NCI-H1092 (cell line): Measurements from ENCODE around the gene CACFD1.

Experiments used
- DNase-seq: peaks from one replicate; lab custom pipeline; 2025; lab: John Stamatoyannopoulos, UW

CACFD1 gene

DNA sequence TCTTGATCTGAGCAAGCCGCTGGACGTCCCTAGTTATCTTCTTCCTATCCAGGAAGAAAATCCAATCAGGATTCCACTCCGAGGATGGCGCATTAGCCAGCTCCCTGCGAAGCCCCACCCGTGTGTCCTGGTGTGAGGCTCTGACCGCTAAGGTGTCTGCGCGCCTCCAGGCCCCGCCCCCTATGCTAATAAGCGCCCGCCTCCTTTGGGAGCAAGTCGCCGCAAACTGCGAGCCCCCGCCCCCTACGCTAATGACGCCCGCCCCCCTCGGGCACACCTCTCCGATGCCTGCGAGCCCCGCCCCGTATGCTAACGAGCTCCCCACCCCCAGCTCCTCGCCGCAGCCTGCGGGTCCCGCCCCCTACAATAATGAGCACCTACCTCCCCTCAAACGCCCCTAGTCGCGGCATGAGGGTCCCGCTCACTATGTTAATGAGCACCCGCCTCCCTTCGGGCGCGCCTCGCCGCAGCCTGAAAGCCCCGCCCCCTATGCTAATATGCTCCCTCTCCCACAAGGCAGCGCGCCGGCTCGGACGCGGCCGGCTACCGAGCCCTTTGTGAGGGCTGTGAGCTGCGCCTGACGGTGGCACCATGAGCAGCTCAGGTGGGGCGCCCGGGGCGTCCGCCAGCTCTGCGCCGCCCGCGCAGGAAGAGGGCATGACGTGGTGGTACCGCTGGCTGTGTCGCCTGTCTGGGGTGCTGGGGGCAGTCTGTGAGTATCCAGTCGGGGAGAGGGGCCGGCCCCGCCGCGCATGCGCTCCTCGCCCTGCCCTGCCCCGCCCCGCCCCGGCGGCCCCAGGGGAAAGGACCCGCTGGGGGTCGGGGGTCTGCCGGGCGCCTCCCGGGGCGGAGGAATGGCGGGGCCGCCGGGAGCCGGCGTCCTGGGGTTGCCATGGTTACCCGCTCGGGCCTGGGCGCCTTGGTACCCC lies at the start of gene CACFD1:
Gene CACFD1, plus strand, starts transcription at position 503 of the 929 bp plus-strand sequence. Its CDS starts 89 bp downstream, at position 592.
- DNase-seq, result peak; percentile 99

DNA sequence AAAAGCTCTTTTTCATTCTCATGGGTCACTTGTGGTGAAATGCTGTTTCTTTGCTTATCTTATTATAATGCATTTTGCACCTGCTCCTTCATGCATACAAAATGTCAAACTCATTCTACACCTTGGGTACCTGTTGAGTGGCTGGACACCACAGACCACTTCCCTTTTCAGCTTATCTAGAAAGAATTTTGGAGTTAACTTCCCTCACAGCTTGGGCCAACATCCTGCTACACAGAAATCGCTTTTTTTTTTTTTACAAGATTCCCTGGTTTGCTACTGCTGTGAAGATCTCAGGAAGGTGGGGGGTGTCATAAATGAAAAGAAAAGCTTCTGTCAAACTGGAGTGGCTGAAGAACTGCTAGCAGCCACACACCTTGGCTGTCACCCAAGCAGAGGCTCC lies 44.6 kb upstream of the CACFD1 start:
- DNase-seq, result no peak

DNA sequence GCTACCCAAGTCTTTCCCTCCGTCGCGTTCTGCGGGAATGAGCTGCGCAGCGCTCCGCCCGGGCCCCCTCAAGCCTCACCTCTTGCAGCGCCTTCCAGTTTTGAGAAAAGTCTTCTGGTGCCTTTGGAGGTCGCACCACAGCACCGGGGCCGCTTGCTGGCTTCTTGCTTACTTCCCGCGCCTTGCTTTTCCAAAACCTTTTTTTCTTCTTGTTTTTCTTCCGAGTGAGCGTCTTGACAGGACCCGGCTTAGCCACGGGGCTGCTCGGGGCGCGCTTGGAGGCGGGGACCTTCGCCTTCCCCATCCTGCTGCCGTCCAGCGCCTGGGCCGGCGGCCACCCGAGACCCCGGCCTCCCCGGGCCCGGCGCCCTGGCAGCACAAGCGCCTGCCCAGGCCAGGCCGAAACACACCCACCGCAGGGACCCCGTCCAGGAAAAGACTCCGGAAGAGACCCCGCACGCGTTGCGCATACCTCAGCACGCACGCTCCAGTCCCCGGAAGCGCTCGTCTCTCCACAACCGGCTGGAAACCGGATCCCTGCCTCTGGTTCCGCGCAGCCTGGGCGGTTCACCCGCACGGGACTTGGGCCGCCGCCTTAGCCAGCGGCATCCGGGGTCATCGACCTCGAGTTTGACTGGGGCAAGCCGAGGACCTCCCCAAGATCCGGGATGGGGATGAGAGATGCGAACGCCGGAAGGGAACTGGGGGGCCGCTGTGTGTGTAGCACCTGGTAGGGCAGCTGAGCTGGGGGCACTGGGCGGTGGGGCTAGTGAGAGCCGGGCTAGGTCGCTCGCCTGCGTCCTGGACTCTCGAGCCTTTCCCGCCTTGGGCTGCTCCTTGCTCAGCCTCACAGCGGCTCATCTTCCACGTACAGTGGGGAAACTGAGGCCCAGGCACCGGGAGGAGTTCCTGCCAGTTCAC lies 42.0 kb upstream of the CACFD1 start, which contains the start of gene REXO4:
Gene REXO4, minus strand, starts transcription at position 470 of the 921 bp plus-strand sequence. Its CDS starts 166 bp downstream, at position 304.
- DNase-seq, result peak; percentile 81

DNA sequence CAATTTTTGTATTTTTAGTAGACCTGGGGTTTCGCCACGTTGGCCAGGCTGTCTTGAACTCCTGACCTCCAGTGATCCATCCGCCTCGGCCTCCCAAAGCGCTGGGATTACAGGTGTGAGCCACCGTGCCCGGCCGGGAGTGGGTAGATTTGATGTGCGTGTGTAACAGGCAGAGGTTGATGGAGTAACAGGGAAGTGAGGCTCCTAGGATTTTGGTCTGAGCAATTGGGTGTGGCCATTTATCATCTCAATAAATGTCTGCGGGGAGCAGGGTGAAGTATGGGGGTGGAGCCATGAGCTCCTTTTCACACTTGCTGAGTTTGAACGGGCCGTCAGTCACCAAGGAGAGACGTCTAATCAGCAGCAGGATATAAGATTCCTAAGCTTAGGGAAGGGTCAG lies 40.8 kb upstream of the CACFD1 start:
- DNase-seq, result no peak

DNA sequence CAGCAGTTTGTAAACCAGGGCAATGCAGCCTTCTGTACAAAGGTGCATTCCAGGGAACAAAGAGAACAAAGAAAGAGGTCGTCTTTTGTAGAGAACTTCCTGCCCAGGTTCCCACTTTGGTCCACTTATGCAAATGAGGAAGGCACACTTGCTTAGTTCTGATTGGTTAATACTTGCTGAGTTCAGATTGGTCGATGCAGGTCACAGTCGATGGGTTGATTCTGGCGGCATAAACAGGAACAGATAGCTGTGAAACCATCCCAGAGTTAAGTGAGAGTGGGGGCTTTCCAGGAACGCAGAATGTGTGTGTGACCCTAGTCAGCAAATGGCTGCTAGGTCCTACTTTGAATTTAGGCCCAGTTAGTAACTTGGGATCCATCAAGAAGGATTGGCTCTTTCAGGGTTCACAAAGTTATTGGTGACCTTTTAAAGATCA lies 39.4 kb upstream of the CACFD1 start:
- DNase-seq, result no peak

DNA sequence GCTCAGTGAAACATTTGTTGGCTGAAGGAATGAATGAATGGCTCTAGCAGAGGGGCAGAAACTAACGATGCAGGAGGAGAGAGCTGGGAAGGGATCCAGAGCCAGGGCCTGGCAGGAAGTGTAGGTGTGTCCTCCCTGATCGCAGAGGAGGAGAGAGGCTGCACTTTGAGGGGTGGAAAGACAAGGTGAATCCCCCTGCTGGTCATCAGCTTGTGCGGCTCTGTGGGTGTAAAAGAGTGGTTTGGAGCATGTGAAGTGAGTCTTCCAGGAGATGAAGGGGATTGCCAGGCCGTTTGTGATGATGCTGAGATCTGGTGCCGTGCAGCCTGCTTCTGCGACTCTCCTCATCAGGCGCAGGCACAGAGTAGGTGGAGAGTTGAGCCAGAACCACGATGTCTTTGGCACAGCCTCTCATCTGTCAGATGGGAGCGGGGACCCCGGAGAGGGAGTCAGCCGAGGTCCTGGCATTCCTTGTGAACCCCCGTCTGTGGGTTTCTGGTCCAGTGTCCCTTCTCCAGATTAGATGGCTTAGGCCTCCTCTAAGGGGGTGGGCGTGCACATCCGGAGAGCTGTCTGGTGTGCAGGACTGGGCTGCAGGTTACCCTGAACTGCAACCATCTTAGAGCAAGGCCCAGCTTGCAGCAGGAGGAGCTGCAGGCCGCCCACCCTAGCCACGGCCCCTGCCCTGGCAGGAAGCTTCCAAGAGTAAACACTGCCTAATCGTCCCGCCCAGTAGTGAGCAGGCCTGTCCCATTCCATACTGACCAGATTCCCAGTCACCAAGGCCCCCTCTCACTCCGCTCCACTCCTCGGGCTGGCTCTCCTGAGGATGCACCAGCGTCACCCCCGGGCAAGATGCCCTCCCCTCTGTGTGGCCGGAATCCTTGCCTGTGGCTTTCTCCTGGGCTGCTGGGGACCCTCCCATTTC lies 37.9 kb upstream of the CACFD1 start, which contains the start of gene ADAMTS13:
Gene ADAMTS13, plus strand, starts transcription at position 753 of the 928 bp plus-strand sequence. Its CDS starts 77 bp downstream, at position 830.
- DNase-seq, result no peak

DNA sequence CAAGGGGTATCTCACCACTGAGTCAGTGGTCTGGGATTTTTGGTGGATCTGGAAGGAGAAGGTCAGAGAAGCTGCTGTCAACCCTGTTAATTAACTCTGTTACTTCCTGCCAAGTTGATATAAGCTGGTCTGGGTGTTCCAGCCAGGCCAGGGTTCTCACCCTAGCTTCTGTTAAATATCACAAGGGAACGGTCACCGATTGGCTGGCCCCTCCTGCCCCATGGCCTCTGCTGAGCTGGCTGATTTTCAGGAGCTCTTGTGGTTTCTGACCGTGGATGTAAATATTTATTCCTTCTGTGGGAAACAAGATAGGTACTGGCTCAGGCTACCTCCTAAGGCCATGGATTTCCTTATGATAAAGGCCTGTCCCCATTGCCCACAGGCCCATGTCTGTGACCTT lies 36.6 kb upstream of the CACFD1 start:
- no peak for DNase-seq

DNA sequence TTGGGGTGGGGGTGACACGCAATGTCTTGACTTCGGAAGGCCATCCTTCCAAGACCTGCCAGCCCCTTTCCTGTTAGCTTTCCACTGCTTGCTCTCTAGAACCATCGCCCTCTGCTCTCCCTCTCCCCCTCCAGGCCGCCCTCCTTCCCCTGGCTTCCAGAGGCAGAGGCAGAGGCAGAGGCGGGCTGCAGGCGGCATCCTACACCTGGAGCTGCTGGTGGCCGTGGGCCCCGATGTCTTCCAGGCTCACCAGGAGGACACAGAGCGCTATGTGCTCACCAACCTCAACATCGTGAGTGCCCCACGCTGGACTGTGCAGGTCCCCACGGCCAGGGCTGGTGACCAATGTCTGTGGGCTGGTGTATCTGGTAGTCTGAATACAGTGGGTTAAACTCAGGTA lies 35.6 kb upstream of the CACFD1 start:
- DNase-seq, result no peak

DNA sequence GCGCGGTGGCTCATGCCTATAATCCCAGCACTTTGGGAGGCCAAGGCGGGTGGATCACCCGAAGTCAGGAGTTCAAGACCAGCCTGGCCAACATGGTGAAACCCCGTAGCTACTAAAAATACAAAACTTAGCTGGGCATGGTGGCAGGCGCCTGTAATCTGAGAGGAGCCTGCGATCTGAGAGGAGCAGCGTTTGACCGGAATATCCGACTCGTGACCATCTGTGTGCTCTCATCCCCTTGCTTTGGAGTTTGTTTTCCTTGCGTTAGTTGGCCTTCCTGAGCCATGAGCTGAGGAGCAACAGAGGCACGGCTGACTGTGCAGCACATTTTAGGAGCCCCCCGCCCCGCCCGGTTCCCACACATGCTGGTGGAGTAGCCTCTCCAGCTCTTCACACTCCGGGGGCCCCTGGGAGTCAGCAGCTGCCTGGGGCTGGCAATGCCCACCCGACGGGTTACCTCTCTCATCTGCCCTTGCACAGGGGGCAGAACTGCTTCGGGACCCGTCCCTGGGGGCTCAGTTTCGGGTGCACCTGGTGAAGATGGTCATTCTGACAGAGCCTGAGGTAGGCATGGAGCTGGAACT lies 34.6 kb upstream of the CACFD1 start:
- DNase-seq, result no peak

DNA sequence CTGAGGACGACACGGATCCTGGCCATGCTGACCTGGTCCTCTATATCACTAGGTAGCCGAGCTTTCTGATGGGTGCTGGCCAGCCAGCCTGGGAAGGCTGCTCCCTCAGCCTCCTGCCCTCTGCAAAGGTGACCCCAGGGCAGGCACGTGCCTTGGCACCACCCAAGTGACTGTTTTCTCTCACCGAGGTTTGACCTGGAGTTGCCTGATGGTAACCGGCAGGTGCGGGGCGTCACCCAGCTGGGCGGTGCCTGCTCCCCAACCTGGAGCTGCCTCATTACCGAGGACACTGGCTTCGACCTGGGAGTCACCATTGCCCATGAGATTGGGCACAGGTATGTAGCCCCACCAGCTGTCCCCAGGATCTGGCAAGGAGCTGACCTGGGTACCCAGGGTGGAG lies 33.8 kb upstream of the CACFD1 start:
- DNase-seq, result no peak

DNA sequence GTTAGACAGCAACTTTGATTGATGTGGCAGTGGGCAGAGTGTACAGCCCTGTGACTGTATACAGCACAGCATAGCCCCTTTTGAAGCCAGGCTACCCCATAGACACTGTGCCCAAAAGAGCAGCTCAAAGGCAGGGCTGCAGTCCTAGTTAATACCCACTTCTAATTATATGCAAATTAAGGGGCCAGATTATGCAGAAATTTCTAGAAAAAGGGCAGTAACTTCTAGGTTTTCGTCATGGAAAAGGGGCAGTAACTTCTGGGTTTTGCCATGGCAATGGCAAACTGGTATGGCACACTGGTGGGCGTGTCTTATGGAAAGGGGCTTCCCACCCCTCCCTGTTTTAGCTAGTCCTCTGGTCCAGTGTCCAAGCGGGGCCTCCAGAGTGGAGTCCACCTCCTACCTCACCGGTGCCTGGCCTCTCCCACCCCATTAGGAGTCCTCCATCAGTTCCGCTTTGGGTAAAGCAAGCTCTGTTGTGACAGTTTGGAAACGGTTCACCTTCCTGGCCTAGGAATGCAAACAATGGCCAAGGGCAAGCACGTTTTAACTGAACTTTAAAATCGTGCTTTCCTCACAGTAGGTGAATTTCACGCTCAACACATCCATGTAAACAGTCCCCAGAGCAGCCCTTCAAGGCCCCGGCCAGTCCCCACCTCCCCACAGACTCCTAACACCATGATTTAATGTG lies 32.0 kb upstream of the CACFD1 start:
- no peak for DNase-seq

DNA sequence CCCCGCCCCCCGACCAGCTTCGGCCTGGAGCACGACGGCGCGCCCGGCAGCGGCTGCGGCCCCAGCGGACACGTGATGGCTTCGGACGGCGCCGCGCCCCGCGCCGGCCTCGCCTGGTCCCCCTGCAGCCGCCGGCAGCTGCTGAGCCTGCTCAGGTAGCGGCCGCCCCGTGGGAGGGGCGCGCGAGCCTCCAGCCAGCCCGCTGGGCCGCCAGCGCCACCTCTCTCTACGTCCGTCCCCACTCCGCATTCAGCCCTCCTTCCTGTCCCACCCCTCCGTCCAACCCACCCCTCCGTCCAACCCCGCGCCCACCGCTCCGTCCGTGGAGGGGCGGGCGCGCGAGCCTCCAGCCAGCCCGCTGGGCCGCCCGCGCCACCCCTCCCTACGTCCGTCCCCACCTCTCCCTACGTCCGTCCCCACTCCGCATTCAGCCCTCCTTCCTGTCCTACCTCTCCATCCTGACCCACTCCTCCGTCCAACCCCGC lies 31.1 kb upstream of the CACFD1 start:
- DNase-seq, result no peak

DNA sequence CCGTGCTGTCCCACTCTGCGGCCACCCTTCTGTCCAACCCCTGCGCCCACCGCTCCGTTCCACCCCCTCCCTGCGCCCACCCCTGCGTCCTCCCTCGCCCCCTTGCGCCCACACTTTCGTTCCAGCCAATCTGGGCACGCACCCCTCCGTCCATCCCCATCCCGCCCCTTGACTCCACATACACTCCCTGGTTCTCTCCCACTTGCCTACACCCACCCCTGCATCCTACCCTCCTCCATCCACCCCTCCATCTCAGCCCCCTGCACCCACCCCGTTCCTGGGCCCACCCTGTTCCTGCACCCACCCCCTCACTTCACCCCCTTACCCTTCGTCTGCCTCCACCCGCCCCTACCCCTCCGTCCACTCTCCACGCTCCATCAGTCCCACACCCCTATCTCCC lies 30.6 kb upstream of the CACFD1 start:
- DNase-seq, result no peak

DNA sequence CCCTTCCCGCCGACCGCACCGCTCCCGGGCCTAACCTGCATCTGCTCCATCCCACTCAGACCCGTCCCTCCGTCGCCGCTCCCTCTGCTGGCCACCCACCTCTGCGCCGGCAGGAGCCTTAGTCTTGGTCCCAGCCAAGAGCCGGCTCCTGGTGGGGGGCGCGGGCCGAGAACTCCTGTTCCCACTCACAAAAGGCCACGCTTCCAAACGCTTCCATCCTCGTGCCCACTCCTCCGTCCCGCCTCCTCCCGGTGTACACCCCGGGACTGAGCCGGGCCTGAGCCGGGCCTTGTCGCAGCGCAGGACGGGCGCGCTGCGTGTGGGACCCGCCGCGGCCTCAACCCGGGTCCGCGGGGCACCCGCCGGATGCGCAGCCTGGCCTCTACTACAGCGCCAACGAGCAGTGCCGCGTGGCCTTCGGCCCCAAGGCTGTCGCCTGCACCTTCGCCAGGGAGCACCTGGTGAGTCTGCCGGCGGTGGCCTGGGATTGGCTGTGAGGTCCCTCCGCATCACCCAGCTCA lies 30.1 kb upstream of the CACFD1 start:
- DNase-seq, result no peak

DNA sequence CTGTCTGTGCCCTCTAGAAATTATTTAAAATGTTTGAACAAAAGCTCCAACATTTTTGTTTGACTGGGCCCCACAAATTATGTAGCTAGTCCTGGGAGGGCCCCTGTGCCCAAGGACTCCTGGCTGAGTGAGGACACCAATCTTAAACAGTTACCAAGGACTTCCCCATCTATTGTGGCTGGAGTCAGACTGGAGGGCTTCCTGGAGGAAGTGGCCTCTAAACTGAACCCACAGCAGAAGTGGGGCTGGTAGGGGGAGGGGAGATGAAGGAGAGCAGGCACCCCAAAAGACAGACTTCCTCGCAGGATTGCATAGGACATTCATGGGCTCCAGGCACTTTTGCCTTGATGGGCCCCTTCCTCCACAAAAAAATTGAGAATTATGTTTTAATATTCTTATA lies 29.5 kb upstream of the CACFD1 start:
- DNase-seq, result no peak

DNA sequence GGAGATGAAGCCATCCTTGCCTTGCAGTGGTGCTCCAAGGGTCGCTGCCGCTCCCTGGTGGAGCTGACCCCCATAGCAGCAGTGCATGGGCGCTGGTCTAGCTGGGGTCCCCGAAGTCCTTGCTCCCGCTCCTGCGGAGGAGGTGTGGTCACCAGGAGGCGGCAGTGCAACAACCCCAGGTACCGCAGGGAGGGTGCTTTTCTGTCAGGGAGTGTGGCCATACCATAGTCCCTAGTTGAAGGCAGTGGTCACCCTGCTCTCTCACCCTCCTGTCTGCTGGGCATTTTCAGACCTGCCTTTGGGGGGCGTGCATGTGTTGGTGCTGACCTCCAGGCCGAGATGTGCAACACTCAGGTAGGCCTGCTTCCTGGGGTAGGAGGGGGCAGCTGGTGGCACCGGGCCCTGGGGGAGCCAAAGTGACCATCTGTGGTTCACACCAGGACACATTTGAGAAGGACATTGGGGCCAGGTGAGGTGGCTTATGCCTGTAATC lies 26.4 kb upstream of the CACFD1 start:
- DNase-seq, result no peak

DNA sequence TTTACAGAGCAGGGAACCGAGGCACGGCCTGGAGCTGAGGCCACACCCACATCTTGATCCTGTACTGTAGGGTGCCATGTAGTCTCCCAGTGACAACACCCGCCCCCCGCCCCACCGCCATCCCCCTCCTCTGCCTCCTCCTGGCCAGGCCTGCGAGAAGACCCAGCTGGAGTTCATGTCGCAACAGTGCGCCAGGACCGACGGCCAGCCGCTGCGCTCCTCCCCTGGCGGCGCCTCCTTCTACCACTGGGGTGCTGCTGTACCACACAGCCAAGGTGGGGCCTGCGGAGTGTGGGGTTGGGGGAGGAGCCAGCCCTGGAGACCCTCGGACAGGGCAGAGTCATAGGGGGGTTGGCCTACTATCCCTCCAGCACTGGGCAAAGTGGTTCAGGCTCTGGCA lies 23.1 kb upstream of the CACFD1 start:
- no peak for DNase-seq

DNA sequence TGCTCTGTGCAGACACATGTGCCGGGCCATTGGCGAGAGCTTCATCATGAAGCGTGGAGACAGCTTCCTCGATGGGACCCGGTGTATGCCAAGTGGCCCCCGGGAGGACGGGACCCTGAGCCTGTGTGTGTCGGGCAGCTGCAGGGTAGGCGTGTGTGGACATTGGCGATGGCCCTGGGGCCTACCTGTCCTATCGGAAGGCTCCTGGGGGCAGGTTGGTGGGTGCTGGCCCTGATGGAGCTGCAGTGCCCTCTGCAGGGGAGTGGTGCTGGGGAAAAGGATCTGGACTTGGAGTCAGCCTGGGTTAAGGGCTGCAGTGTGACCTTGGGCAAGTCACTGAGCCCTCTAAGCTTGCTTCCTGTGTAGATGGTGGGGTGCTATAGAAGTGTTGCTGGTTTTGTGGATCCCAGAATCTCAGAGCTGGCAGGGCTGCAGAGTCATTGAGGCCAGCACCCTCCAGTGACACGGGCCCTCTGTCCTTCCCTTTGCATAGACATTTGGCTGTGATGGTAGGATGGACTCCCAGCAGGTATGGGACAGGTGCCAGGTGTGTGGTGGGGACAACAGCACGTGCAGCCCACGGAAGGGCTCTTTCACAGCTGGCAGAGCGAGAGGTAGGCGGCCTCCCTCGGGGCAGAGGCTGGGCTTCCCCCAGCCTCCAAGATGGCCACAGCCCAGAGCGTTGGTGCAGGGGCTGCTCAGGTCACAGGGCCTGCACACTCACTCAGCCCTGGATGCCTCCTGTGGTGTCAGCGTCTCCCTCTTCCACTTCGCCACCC lies 21.8 kb upstream of the CACFD1 start:
- no peak for DNase-seq

DNA sequence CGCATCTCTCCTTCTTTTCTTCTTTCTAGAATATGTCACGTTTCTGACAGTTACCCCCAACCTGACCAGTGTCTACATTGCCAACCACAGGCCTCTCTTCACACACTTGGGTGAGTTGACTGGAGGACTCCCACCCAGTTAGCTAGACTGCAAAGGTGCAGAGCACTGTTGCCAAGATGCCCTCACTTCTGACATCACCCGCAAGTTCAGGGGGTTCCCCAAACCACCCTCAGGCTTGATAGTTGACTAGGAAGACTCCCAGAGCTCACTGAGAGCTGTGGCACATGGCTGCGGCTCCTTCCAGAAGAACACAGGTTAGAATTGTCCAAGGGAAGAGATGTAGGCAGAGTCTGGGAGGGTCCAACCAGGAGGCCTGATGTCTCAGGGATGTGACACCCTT lies 20.4 kb upstream of the CACFD1 start:
- DNase-seq, result no peak
